NCI-H1930 (cell line): ENCODE data around the gene CCDC92B.

Experiments
- DNase-seq, 2 experiments: peaks; one replicate each; lab custom pipeline; 2025; lab: John Stamatoyannopoulos, UW

The CCDC92B gene

DNA sequence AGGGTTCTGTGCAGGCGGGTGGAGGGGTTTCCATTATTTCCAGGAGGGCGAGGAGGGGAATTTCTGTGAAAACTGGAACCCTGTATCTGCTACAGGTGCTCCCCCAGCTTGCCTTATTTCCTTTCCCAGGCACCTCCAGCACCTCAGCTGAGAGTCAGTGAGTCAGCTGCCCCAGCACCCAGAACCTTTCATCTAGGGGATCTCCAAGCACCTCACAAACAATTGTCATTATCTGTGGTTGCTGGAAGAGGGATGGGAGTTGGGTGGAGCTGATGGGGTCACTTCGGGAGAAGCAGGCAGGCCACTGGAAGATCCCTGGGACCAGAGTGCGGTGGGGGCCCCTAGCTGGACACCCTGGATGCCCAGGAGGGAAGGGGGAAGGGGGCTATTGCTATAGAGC lies 27.8 kb downstream of the CCDC92B start:
- DNase-seq = no peak

DNA sequence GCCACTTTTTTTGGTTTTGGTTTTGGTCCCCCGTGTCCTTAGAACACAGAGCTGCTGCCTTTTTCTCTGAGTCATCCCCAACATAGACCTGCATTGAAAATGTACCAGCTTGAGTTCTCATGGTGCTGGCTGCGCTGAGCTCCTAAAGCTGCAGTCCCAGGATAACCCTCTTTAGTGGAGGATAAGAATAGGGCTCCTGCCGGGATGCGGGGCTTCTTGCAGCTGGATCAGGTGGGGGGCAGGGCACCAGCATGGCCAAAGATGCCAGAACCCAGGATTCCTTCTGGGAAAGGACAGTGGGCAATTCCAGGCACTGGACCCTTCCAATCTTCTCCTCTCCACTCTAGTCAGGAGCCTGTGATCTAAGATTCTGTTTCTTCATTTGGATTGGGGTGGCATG lies 29.6 kb downstream of the CCDC92B start:
- no peak for DNase-seq

DNA sequence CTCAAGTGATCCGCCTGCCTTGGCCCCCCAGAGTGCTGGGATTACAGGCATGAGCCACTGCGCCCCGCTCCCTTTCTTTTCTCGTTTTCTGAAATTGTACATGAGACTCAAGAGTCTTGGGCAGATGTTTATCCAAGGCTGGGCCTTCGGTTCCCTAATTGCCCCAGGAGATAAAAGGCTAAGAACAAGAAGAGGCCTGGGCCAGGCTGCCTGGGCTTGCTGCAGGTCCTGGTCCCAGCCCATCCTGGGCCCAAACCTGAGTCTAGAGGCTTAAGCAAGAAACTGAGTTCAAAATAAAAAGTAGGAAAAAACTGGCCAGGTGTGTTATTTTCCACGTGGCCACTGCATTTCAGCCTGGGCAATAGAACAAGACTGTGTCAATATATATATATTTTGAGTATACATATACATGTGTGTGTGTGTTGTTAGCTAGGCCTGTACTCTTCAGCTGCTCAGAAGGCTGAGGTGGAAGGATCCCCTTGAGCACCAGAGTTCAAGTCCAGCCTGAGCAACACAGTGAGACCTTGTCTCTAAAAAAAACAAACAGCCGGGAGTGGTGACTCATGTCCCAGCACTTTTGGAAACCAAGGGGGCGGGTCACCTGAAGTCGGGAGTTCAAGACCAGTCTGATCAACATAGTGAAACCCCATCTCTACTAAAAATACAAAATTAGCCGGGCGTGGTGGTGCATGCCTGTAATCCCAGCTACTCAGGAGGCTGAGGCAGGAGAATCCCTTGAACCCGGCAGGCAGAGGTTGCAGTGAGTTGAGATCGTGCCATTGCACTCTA lies 31.1 kb downstream of the CCDC92B start:
- no peak for DNase-seq

DNA sequence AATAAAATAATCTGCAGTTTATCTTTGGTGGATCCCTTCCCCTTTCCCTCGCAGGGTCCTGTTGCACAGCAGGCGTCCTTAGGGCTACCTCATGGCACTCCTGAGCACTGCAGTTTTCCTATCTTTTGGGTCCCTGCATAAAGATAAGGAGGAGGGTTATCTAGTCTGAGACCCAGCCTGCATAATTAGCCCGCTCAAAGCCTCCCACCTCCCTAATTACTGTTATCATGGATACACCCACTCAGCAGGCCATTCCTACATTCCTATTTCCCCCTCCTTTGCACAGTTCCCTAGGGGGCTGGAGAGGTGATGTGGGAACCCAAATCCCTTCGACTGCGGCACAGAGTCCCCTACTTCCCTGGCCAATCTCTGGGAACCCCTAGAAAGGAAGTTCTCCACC lies 32.8 kb downstream of the CCDC92B start:
- DNase-seq = no peak

DNA sequence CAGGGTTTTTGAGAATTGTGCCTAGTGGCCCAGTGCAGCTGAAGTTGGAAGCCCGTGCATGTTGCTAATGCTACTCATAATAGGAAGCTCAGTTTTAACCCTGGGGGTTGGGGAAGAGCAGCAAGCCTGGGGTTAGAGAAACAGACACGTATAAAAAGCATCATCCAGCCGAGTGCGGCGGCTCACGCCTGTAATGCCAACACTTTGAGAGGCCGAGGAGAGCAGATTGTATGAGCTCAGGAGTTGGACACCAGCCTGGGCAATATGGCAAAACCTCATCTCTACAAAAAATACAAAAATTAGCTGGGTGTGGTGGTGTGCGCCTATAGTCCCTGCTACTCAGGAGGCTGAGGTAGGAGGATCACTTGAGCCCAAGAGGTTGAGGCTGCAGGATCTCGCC lies 35.6 kb downstream of the CCDC92B start:
- DNase-seq = no peak

DNA sequence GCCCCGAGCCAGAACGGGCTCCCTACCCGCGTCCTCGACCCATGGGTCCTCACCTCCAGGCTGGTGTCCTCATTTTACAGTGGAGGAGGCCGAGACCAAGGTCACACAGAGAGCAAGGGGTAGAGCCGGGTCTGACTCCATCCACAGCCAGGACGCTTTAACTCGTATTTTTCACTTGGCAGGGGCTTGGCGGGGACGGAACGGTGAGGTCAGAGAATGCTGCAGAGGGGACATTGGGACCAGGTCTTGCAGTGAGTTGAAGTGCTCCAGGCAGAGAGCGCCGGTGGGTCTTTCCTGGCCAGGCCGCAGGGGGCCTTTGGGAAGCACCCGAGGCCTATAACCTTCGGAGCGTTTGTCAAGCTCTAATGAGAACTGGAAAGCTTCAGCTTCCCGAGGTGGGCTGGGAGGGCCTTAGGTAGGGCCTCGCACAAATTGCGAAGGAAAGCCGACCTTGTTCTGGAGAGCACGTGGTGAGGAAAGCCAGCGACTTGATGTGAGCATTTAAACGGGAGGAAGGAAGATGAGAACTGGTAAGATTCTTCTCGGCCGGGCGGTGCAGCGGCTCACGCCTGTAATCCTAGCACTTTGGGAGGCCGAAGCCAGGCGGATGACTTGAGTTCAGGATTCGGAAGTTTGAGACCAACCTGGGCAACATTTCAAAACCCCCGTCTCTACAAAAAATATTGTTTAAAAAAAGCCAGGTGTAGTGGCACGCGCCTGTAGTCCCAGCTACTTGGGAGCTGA lies 37.0 kb downstream of the CCDC92B start:
- DNase-seq = no peak

DNA sequence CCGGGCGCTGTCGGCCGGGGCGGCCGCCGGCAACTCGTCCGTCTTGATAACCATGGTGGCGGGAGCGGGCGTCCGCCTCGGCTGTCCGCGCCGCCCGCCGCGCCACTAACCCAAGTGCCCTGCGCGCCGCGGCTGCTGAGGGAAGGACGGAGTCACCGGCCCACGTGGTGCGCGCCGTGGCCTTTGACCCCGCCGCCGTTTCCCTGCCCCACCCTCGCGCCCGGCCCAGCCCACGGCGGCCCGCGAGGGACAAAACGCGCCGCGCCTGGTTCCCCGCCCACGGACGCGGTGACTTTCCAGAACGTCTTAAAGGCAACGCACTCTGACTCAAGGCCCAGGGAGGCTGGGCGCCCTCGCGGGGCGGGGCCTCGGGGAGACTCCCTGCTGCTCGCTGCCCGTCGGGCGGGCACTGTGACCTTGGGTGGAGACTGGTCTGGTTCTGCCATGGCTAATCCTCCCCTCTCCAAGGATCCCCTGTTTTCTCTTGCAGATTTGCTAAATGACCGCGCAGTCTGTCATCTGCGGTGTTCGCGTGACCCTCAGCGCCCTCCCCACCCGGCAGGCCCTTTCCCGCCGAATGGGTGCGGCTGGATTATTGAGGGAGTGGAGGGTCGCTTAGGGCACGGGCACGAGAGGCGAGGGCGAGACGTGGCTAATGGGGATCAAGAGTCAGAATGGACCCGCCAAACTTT lies 37.7 kb downstream of the CCDC92B start, which contains the start of gene CLUH:
TSS of gene CLUH (minus strand) at position 157 of the 692 bp plus-strand sequence. CDS start at position 54, 103 bp downstream.
- peak; percentile 78 to 88 for DNase-seq

DNA sequence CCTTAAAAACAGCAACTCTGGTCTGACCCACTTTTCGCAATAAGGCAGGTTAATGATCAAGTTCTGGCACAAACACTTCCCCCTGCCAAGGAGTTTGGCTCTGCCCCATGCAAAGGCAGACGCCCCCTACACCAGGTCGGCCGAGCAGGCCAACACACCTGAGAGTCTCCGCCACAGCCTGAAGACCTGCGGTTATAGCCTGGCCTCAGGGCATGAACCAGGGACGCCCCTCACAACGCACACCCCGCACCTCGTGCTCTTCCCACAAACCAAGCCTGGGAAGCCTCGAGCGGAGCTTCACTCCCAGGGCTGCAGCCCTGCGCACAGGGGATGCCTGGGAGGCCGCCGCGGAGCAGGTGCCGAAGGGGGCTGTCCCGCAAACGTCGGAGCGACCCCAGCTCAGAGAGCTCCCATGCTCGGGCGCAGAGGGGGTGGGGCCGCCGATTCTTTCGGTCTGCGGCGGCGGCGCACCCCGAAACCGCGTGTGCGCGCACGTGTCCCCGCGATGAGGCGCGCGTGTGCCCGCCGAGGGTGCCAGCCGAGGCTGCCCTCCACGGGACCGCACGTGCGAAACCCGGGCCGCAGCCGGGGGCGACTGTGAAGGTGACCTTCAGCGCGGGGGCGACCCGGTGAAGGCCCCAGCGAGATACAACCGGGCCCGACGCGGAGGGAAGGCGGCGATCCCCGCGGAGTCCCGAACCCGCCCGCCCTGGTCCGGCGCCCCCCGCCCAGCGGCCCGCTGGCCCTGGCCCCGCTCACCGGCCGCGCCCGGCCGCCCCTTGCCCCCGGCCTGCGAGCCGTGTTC lies 38.4 kb downstream of the CCDC92B start:
- DNase-seq = no peak

DNA sequence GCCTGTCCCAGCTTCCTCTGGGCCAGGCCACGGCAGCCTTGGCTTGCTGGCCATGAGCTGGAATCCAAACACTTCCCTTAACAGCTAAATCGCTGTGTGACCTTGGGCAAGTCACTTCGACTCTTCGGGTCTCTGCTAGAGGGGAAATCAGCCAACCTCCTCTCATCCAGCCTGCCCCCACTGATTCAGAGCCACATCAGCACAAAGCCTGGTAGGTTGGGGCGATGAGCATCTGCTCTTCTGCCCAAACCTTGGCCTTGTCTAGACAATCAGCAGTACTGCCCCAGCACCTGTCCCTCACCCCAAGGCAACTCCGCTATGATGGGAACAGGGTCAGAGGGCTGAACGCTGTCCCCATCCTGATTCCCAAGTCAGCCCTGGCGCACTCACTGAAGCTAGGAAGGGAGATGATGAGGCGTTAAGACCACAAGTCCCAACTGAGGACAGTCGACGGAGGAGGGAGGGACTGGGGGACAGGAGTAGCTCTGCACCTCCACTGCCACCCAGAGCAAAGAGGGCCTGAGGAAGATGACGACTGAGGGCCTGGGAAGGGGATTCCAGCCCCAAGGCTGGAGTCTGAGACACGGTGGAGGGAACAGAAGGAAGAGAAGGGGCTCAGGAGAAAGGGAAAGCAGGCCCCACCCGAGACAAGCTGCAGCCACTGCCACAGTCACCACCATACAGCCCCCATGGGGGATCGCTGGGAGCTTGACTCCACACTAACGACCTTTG lies 39.2 kb downstream of the CCDC92B start:
- DNase-seq = no peak

DNA sequence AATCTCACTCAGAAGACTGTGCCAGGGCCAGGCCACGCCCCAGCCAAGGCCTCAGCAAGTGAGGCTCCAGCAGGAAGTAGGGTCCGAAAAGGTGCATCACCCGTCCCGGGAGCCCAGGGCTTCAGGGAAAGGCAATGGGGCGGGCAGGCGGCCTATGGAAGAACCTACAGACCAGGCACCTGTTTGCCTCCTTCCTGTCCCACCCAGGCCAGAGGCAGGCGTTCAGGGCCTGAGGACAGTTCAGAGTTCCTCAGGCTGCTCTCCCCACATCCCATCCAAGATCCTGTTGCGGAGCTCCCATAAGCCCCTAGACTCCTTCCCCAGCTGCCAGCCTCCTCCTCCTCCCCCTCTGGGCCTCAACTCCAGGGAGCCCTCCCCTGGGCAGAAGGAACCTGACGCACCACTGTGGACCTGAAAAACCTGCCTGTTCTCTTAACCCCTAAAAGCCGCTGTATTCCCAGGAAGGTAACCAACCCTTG lies 40.2 kb downstream of the CCDC92B start:
- DNase-seq = no peak

DNA sequence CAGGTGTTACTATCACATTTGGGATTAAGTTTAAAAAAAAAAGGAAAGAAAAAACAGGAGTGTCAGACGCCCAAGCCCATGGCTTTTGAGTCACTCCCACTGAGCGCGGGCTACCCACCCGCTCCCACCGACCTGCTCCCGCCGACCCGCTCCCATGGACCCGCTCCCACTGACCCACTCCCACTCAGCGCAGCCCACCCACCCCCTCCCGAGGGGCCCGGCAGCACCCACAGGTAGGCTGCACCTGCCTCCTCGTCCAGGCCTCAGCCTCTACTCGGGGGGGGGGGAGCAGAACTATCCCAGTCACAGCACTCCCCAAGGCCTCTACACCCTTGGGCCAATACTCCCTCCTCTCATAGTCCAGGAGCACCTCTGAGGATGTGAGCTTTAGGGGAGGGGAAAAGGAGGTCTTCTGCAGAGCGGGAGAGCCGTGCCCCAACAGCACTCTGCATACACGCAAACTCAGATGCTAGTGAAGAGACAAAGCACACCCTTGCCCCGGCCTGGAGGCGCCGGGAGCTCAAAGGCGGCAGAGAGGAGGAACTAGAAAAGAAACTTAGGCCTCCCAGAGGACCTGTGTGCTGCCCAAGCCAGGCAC lies 40.8 kb downstream of the CCDC92B start:
- no peak for DNase-seq

DNA sequence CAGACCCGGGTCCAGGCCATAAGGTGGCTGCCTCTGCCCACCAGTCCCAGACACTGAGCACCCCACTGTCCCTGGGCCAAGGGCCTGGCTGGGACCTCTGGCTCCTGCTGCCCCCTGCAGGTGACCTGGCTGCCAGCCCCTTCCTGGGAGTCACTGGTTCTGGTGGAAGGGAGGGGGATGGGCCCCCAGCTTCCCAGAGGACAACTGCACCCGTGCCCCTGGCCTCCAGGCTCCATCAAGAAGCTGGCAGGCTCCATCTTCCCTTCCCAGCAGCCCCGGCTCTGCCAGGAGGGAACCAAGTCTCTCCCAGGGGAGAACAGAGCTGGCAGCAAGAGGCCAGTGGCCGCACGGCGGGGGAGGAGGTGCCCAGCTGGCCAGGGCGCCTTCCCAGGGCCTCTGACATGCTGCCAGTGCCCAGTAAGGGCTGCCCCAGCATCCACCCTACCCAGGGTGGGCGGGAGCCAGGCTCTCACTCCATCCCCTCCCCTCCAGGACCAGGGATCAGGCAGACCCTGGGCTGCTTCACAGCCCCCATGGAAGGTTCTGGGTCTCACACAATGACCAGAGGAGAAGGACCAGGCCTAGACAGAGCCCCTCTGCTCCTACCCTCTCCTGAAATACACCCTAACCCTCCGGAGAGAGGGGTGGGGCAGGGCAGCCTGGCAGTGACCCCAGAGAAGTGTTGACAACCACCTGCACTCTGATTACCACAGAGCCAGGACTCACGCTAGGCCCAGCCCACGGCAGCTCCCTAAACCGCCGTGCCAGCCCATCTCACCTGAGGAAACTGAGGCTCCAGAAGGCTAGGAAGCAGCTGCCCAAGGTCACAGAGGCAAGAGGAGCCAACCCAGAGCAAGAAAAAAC lies 41.5 kb downstream of the CCDC92B start:
- DNase-seq = no peak

DNA sequence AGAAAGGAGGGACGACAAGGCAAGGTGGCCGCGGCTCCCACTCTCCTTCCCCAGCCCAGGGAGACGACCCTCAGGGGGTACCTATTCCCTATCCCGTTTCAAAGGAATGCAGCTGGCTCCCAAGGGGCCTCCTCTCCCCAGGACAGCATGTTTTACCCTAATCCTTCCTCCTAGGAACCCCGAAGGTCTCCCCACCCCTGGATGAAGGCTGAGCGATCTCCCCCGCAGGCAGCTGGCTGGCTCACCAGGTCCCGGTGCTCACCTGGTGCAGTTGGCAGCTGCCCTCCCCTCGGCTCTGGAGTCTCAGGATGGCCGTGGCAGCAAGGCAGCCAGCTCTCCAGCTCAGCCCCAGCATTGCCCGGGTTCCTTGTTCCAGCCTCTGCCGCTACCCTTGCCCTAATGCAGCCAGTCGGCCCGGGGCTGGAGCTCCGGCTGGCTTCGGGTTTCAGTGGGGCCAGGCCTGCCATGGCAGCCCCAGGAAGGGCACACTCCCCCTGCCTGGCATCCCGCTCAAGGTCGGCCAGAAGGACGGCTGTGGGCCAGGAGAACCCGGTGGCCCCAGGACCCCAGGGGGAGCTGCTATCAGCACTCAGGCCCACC lies 42.4 kb downstream of the CCDC92B start:
- no peak for DNase-seq

DNA sequence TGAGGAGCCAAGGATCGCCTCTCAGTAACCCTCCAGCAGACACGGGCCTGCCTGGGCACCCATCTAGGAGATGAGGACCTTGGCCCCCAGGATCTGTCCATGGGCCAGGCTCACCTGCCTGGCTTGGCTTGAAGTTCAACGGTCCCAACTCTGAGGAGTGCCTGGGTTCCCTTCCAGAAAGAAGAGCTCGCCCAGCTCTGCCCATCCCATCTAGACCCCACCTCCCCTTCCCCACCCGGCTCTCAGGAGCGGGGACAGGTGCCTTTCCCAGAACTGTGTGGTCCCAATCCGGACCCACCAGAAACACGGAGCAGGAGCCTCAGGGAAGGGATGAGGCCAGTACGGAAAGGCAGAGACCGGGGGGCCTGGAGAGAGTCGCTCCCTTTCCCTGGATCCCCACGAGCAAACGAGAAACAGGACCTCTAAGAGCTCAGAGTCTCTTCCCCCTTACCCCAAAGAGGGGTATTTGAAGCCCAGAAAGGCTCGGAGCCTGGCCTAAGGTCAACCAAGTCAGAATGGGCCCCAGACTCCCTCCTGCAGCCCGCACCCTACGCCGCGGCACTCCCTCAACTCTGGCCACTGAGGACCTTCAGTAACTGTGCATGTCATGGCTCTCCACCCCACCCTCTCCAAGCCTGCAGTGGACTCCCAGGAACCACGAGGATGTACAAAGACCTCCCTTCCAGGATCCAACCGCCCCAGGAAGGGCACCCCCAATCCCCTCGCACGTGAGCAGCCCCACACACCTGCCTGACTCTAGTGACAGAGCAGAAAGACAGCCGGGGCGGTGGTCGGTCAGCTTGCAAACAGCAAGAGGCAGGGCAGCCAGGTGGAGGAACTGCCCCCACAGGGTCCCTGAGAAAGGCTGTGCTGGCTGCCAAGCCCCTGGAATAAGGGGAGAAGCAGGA lies 43.3 kb downstream of the CCDC92B start:
- no peak for DNase-seq

DNA sequence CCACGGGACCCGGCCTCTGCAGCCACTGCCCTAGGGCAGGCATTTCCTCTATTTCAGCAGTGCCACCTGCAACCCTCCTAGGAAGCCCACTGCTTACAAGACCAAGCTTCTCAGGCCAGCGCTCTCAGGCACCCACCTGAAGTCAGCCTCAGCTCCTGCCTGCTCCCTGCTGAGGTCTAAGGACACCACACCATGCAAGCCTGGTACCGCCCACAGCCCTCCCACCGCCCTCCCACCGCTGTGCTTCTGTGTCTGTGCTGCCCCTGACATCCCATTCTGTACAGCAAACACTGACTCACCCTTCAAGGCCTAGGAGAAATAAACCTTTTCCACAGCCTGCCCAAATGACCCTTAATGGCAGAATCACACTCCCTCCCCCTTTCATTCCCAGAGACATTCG lies 44.2 kb downstream of the CCDC92B start:
- DNase-seq = no peak

DNA sequence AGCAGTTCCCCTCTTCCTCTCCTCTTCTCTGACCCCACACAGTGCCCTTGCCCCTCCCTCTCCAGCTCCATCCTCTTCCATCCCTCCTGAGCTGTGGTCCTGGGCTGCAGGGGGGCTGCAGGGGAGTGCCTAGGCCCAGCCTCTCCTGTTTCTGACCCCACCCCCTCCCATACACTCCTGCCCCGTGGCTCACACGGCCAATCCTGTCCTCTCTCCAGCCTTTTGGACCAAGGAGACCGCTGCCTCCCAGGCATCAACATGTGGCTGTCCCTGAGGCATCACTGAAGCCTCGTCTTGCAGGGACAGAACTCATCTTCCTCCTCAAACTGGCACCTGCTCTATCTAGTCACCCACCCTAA lies 44.6 kb downstream of the CCDC92B start:
- no peak for DNase-seq

DNA sequence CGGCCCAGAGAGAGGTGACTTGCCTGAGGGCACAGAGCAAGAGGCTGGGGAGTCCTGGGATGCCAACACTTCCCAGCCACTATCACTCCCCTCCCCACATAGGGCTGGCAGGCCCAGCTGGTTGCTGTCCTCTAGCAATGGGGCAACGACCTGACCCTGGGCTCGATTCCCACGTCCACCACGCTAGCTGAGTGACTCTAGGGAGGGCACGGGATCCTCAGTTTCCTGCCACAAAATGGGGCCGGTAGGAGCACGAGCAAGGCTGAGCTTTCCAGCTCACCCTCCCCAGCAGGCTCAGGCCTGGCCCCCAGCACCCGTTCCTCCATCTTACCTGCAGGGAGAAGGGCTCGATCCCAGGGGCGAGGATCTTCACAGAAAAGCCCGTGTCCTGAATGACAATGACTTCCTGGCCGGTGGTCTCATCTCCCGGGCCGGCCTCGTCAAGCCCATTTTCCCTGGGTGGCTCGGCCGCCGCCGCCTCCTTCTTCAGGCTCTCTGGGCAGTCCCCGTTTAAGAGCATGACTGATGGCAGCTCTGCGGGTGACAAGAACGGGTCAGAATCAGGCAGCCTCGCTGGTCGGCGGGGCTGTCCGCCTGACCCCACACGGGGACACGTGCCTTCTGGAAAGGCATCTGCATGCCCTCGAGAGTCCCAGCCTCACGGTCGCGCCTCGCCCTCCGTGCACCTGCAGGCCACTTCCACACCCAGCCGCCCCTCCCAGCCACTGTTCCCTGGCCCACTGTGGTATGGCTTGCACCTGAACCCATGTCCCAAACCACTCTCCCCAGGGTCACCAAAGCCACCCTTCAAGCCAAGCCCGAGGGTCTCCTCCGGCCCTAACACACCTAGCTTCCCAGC lies 45.2 kb downstream of the CCDC92B start:
- DNase-seq = no peak
